HUDEP-2 (cell line): ENCODE data around the gene STX7.
A peak's percentile ranks its signal among the peaks of the same experiment; 100 is the strongest.
"Not testable (repeated sequence)": the region's sequence is repeated elsewhere in the genome, so short reads cannot be mapped to it uniquely, and the experiment has no call there.

Source experiments
- DNase-seq, 76 experiments: peaks; one replicate each; lab custom pipeline; 2025; ENCODE audit not compliant: unreplicated experiment in 76 of 76; lab: John Stamatoyannopoulos, UW

STX7 gene, protein sequence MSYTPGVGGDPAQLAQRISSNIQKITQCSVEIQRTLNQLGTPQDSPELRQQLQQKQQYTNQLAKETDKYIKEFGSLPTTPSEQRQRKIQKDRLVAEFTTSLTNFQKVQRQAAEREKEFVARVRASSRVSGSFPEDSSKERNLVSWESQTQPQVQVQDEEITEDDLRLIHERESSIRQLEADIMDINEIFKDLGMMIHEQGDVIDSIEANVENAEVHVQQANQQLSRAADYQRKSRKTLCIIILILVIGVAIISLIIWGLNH

GRCh38 chr6:132512638-132513632 lies at the start of gene STX7:
Gene STX7, minus strand, starts transcription at chr6:132513116. Its CDS starts 9,586 bp downstream, at chr6:132503530.
- DNase-seq: peak; percentile 48 to 99 (median 90)

- not testable (repeated sequence) for DNase-seq
Observed at GRCh38 chr6:132560087-132560486, 47.2 kb upstream of the STX7 start.

DNA sequence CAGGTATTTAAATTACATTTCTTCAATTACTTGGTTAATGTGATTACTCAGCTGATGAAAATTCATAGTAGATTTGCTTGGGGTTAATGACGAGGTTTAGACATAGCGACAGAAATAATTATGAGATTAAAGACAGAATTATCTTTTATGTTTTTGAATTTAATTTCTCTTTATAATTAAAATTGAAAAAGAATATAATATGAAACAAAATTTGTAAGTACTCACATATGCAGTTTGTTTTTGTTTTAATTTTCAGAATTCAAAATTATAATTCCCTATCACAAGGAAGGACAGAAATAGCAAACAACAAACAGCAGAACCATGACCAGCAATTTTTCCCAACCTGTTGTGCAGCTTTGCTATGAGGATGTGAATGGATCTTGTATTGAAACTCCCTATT lies 39.5 kb upstream of the STX7 start, which contains the start of gene TAAR8:
Gene TAAR8 (plus strand): TSS at position 301 of the 400 bp plus-strand sequence. CDS start 21 bp downstream, at position 322.
- DNase-seq: no peak

GRCh38 chr6:132551214-132551613 lies 38.3 kb upstream of the STX7 start:
- no peak for DNase-seq

- no peak for DNase-seq
Observed at GRCh38 chr6:132548746-132549463, 36.0 kb upstream of the STX7 start.

DNA sequence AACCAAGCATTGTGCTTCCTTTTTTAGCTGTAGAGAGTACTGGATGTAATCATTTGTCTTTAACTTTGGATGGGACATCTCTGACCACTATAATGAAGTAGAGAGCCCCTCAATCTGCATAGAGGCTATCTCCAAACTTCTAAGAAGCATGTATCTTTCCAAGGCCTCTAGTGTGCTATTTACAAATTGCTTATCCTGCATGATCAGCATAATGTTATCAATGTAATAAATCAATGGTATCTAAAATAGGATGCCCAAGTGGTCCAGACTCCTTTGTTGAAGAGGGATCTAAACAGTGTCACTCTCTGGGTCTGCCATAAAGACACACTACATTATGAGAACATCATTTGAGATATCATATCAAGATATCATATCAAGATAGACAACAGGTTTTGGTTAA lies 31.9 kb upstream of the STX7 start:
- no peak for DNase-seq

DNA sequence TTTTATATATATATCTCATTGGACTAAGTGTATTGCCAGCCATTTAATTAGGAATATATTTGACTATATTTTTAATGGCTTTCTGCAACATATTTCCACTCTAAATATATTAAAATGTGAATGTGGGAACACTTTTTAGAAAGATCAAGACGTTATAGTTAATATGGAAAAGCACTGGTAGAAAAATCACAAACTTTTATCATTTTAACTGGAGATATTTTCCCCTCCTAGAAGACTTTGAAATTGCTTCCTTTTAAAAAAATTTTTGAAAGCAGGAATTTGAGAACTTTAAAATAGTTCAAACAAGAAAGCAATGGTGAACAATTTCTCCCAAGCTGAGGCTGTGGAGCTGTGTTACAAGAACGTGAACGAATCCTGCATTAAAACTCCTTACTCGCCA lies 25.1 kb upstream of the STX7 start, which contains the start of gene TAAR9:
Gene TAAR9 (plus strand): TSS at position 301 of the 400 bp plus-strand sequence. CDS start 13 bp downstream, at position 314.
- no peak for DNase-seq

DNA sequence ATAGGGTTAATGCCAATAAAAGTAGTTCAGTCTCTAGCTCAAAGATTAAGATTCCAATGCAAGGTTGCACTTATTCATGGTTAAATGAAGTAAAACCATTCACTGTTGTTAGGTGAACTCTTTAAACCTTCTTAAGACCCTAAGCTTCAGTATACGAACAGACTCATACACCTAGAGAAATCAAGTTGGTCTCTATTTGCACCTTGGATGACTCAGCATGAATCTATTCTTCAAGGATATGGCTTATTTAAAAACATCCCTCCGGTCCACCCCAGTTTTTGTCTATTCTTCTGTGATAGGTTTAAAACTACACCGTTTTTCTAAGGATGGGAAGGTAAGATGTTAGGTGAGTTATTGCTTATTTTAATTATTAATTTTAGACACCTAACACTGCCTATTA lies 24.2 kb upstream of the STX7 start:
- DNase-seq: no peak

DNA sequence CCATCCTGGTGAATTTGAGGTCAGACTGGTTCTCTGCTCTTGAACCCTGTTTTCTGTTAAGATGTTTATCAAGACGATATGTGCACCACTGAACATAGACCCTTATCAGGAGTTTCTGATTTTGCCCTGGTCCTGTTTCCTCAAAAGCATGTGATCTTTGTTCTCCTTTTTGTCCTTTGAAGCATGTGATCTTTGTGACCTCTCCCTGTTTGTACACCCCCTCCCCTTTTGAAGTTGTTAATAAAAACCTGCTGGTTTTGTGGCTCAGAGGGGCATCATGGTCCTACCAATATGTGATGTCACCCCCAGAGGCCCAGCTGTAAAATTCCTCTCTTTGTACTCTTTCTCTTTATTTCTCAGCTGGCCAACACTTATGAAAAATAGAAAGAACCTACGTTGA lies 21.6 kb upstream of the STX7 start:
- DNase-seq: not testable (repeated sequence)

DNA sequence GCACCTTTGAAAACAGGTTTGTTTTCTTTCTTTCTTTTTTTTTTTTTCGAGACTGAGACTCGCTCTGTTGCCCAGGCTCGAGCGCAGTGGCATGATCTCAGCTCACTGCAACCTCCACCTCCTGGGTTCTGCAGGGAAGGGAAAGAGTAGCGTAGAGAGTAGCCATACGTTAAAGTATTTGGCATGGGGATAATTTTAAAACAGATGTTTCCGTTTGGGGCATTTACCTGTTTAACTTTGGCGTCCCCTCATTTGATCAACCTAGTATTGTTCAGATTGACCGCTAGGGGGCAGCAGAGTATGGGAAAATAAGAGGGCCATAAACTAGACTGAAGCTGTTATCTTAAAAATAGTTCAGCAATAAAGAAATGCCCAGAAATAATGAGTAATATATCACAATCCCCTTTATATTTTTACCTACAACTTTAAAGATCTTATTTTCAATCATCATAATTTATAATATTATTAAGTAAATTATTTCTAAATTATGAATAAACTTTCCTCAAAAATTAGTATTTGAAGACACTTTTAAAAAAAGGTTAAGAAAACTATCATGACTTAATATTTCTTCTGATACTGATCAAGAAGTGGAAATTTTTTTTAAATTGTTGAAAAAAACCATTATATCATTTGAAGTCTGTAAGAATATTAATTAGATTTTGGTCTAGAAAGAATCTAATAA lies 17.5 kb upstream of the STX7 start:
- peak in 56 of 76 experiments; percentile 4 to 75 (median 51) for DNase-seq

DNA sequence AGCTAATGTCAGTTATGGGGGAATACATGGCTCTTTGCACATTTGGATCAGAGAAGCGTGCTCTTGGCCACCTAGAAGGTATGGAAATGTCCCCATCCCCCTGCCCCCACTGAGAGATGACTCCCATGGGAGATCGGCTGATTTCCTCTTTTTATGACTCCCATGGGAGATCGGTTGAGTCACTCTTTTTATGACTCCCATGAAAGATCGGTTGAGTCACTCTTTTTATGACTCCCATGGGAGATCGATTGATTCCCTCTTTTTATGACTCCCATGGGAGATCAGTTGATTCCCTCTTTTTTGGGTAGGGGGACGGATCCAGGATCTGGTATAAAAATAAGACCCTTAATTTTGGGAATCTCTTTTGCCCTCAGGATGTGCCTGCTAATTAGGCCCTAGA lies 14.9 kb upstream of the STX7 start:
- no peak for DNase-seq

DNA sequence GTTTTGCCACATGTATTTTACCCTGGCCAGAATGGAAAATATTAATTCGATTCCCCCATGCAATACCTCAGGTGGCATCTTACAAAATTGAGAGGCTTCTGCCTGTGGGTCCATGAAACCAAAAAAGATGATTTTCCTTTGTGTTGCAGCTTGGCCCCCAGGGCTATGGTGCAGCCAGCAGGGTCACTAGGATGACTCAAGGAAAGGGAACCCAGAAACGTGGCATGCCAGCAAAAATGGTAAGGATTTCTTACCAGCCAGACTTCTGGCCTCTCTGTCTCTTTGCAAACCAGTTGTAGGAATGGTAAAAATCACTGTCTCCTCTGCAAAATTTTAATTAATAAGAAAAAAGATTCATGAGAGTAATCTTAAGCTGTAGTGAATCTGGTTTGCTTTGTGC lies 13.5 kb upstream of the STX7 start:
- no peak for DNase-seq

GRCh38 chr6:132525866-132526265 lies 12.9 kb upstream of the STX7 start:
- no peak for DNase-seq

DNA sequence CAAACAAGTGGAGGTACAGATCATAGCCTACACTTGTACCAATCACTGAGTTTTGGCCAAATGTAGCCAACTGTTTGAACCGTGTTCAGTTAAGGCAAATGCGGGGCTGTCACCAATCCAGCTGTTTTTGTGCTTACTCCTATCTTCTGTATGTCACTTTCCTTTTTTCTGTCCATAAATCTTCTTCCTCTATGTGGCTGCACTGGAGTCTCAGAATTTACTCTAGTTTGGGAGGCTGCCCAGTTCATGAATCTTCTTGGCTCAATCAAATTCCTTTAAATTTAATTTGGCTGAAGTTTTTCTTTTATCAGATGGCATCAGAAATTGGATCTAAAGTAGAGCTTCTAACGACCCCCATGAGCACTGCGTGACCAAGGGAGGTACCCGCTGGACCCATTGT lies 11.7 kb upstream of the STX7 start:
- no peak for DNase-seq

DNA sequence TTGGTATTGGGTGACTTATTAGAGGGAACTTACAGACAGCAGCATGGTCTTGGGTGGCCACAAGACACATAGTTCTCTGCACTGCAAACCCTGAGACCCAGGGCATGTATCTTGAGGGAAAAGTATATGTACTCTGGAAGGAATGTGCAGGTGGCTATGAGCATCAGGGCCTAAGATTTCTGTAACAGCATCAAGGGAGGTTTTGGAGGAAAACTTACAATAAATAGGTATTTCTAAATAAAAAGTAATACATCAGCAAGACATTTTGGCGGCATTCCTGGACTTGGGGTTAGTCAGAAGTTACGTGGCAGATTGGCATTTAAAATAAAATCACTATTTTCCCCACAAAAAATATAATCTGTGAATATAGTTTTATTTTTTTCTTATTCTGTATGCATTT lies 8.0 kb upstream of the STX7 start:
- no peak for DNase-seq

DNA sequence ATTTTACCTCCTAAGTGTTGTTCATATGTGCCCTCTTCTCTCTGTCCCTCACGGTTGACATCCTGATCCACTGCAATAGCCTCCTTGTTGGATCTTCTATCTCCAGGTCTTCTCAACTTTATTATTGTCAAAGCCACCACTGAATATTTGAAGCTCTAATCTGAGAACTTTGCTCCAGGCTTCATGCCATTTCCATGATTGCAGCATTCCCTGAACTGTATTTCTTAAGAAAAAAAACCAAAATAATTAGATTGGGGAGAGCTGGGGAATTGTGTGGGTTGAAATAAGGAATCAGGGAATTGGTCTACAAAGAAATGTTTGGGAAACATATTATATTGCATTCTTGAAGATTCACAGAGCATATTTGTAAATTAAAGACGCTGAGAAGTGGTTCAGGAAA lies 2.5 kb upstream of the STX7 start:
- DNase-seq: no peak

DNA sequence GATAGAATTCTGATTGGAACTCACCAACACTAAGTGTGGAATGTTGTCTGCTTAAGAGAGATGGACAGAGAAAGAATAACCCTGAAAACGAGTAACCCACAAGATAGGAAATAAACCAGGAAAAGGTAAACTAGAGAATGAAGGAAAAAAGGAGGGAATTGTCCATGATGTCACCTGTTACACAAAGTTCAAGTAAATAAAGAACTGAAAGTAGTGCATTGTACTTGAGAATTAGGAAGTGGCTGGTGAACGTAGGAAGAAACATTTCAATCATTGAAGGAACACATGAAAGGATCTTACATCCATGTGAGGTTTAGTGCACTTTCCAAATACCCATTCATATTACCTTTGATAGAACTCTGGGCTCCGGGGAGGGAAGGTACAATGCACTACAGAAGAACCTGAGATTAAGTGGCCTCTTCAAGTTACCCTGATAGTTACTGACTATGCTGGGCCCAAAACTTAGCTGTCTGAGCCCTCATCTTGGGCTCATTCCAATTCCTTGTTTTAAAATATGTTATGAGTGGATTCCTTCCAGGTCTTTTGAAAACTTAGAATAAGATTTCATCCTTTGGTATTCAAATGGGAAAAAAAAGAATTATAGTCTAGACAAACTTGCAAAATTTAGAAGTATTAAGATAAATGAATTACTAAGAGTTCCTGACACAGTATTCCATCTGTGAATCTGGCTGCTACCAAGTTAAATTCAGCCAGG lies 1.1 kb upstream of the STX7 start:
- no peak for DNase-seq

- DNase-seq: no peak
Observed at GRCh38 chr6:132512342-132512637, 626 bp downstream of the STX7 start.

- DNase-seq: peak in 2 of 76 experiments; percentile 12 to 19
Observed at GRCh38 chr6:132511831-132512220, 1.1 kb downstream of the STX7 start.
